ENCODE data around the gene FBXO42. TPM values are rescaled to one million over a fixed set of nuclear protein-coding genes. Genes with fewer than 3 reads are reported as not detected.

The FBXO42 gene
- total and polyA plus RNA-seq, 2 of the 8 experiments (the other 6 are each of a cell fraction or from before 2014, with no cell fraction given) = 15.1 to 17.0 TPM

GRCh38 chr1:16326833-16327404, 25.4 kb downstream of the FBXO42 start:
- FAIRE-seq = no peak
- H3K14ac ChIP-seq (ENCODE audit: insufficient read length) = no peak overlapping the region
- 87% methylated on average over 5 of the region's 5 CpGs; no CpG with 5 or more reads in 1 of the 2 experiments for WGBS, 2 experiments (ENCODE audit: extremely low coverage in 1 of 2, insufficient coverage in 1 of 2, insufficient read length in 1 of 2, insufficient replicate concordance in 2 of 2, low coverage in 1 of 2, low lambda C conversion rate in 2 of 2, missing lambda C conversion rate in 1 of 2)

More at GRCh38 chr1:16326833-16327404, 25.4 kb downstream of the FBXO42 start:
- Histone ChIP-seq H4K20me1 (replicated peaks in 1 of 2; ENCODE audit: control insufficient read depth in 1 of 2, insufficient read depth in 2 of 2, low read length in 2 of 2) (peaks cover 0 to 1% of the 10 kb centered on the region in 2 experiments), H4K5ac (ENCODE audit: insufficient read length, low read depth, low read length) (no peak overlapping the region), H2AFZ (ENCODE audit: low read length) (no peak overlapping the region), H3K18ac (ENCODE audit: extremely low read depth, low read length) (no peak overlapping the region), H2BK5ac (ENCODE audit: low read depth, low read length) (no peak overlapping the region), H3K4me2 (ENCODE audit: insufficient read depth in 1 of 2, low read depth in 2 of 2, low read length in 2 of 2) (no peak overlapping the region), H3K27ac (ENCODE audit: low read depth, low read length) (no peak overlapping the region), H3K27me3 (replicated peaks in 1 of 4; ENCODE audit: control insufficient read depth in 3 of 4, extremely low read depth in 1 of 4, insufficient read depth in 3 of 4, low read length in 3 of 4) (no peaks in the 10 kb centered on the region), H2BK120ac (replicated peaks; ENCODE audit: low read depth, low read length) (no peak overlapping the region), H4K8ac (ENCODE audit: extremely low read depth, insufficient read depth, low read length) (no peak overlapping the region), H3K4ac (replicated peaks; ENCODE audit: insufficient read length, low read depth, low read length) (no peak overlapping the region), H3K4me1 (replicated peaks in 1 of 4; ENCODE audit: control insufficient read depth in 3 of 4, insufficient read depth in 4 of 4, low read length in 3 of 4) (no peaks in the 10 kb centered on the region), H3K36me3 (ENCODE audit: control insufficient read depth in 2 of 4, insufficient read depth in 4 of 4, low read length in 3 of 4) (peaks cover 0 to 9% (median 0%) of the 10 kb centered on the region in 4 experiments; a peak in 2 of 8 replicates), H3K56ac (replicated peaks; ENCODE audit: insufficient read length, low read depth, low read length) (no peak overlapping the region), H2BK15ac (ENCODE audit: low read length) (no peak overlapping the region), H3K9ac (replicated peaks in 1 of 4; ENCODE audit: extremely low read depth in 1 of 4, low read depth in 3 of 4, low read length in 3 of 4) (no peak overlapping the region), H3K23me2 (ENCODE audit: low read depth, low read length) (no peaks in the 10 kb centered on the region; the same call in 1 of the 2 replicates), H2AK5ac (ENCODE audit: low read depth, low read length) (no peak overlapping the region), H3K4me3 (ENCODE audit: extremely low read depth in 1 of 4, insufficient read depth in 2 of 4, low read depth in 3 of 4, low read length in 4 of 4) (no peak overlapping the region), H2BK12ac (ENCODE audit: low read depth, low read length) (no peak overlapping the region), H3K23ac (ENCODE audit: insufficient read length) (no peak overlapping the region), H2BK20ac (ENCODE audit: low read length) (no peak overlapping the region), H3K79me2 (ENCODE audit: control insufficient read depth in 1 of 2, insufficient read depth in 2 of 2, low read length in 2 of 2) (peaks cover 0 to 34% of the 10 kb centered on the region in 2 experiments; a peak in 2 of 4 replicates), H3K9me3 (ENCODE audit: insufficient read depth in 2 of 2, low read depth in 1 of 2, low read length in 1 of 2) (no peaks in the 10 kb centered on the region), H4K91ac (replicated peaks; ENCODE audit: insufficient read length, low read length) (no peak overlapping the region), H3K79me1 (ENCODE audit: low read depth, low read length) (no peaks in the 10 kb centered on the region; the same call in 1 of the 2 replicates)
- ChIA-PET POLR2A (ENCODE audit: partially characterized antibody) (no interaction called here), CTCF (ENCODE audit: partially characterized antibody) (no interaction called here)
- TF ChIP-seq SP2 (IDR thresholded peaks at IDR 0.05; ENCODE audit: low read length) (no peak), RXRA (IDR thresholded peaks at IDR 0.05; ENCODE audit: insufficient read depth, low read depth, low read length) (no peak), EZH2 (IDR thresholded peaks at IDR 0.05; ENCODE audit: low read depth, low read length, severe bottlenecking) (no peak)
- DNase-seq (ENCODE audit: low read depth in 1 of 2, low spot score in 2 of 2) = no peak
